CD14-positive monocyte (primary cell): ENCODE data around the gene NUBP2. TPM values are rescaled to one million over a fixed set of nuclear protein-coding genes. Genes with fewer than 3 reads are reported as not detected.

Experiments used
- DNase-seq, 3 donors: peaks; one replicate each; pipeline ENCODE4 v3.0.0-alpha.2; 2011 to 2022
- H2AFZ ChIP-seq: 2 replicates; pipeline ENCODE4 v1.6.0; 2012; ENCODE audit warnings: mild to moderate bottlenecking, low read depth, low read length, inconsistent platforms; ENCODE audit not compliant: insufficient read depth, poor library complexity, severe bottlenecking
- H3K27ac ChIP-seq, 2 donors: 1 replicate in 1 of 2; 2 replicates in 1 of 2; pipeline ENCODE4 v1.5.1; 2012 to 2013; ENCODE audit warnings: low read length in 2 of 2, control low read depth in 1 of 2, inconsistent platforms in 1 of 2, low read depth in 1 of 2, mild to moderate bottlenecking in 1 of 2
- H3K27me3 ChIP-seq, 2 donors: one replicate each; pipeline versions ENCODE4 v1.6.0 to v1.6.1; 2011 to 2013; ENCODE audit warnings: low read length in 2 of 2; ENCODE audit not compliant: control insufficient read depth in 2 of 2, insufficient read depth in 2 of 2
- H3K36me3 ChIP-seq, 2 donors: replicated peaks in 1 of 2; 1 replicate in 1 of 2; 2 replicates in 1 of 2; pipeline versions ENCODE4 v1.5.1 to v1.6.1; 2012 to 2013; ENCODE audit warnings: low read length in 2 of 2, control low read depth in 1 of 2, inconsistent platforms in 1 of 2, mild to moderate bottlenecking in 1 of 2; ENCODE audit not compliant: insufficient read depth in 2 of 2, control insufficient read depth in 1 of 2
- H3K4me1 ChIP-seq, 2 donors: 1 replicate in 1 of 2; 2 replicates in 1 of 2; pipeline versions ENCODE4 v1.5.1 to v1.6.1; 2012 to 2013; ENCODE audit warnings: low read length in 2 of 2, control low read depth in 1 of 2, inconsistent platforms in 1 of 2, mild to moderate bottlenecking in 1 of 2, moderate library complexity in 1 of 2; ENCODE audit not compliant: insufficient read depth in 2 of 2, control insufficient read depth in 1 of 2
- H3K4me2 ChIP-seq: replicated peaks from 2 replicates; pipeline ENCODE3; 2012; ENCODE audit warnings: low read length, moderate library complexity, mild to moderate bottlenecking; ENCODE audit not compliant: poor library complexity, severe bottlenecking; ENCODE audit errors: extremely low read depth
- H3K4me3 ChIP-seq, 3 experiments: fragments of 200-600 bp in 1 of 3; sonication (generic) in 1 of 3; replicated peaks in 1 of 3; 1 replicate in 2 of 3; 2 replicates in 1 of 3; pipeline ENCODE4 v1.5.1; 2011 to 2013; ENCODE audit warnings: low read length in 3 of 3, mild to moderate bottlenecking in 3 of 3, control low read depth in 2 of 3, low read depth in 2 of 3, inconsistent platforms in 1 of 3, moderate library complexity in 1 of 3
- H3K79me2 ChIP-seq: 2 replicates; pipeline ENCODE4 v1.6.0; 2012; ENCODE audit warnings: mild to moderate bottlenecking, control low read depth, inconsistent platforms, low read length, moderate library complexity; ENCODE audit not compliant: insufficient read depth
- H3K9ac ChIP-seq: 2 replicates; pipeline ENCODE4 v1.6.0; 2017; ENCODE audit warnings: low read length, mild to moderate bottlenecking; ENCODE audit not compliant: insufficient read depth, poor library complexity, severe bottlenecking
- H3K9me3 ChIP-seq, 2 donors: replicated peaks in 1 of 2; 1 replicate in 1 of 2; 2 replicates in 1 of 2; pipeline versions ENCODE4 v1.5.1 to v1.6.1; 2012 to 2013; ENCODE audit warnings: low read length in 2 of 2, control low read depth in 1 of 2; ENCODE audit not compliant: control insufficient read depth in 1 of 2, insufficient read depth in 1 of 2
- H4K20me1 ChIP-seq: 2 replicates; pipeline ENCODE4 v1.6.0; 2012; ENCODE audit warnings: mild to moderate bottlenecking, low read length, control low read depth, moderate library complexity; ENCODE audit not compliant: insufficient read depth
- H3K27ac Mint-ChIP-seq, 7 donors: one replicate each; pipeline ENCODE4 v1.8.0; 2020; ENCODE audit warnings: mild to moderate bottlenecking in 7 of 7, mixed read lengths in 7 of 7, moderate library complexity in 6 of 7, inconsistent platforms in 2 of 7
- H3K27me3 Mint-ChIP-seq, 3 donors: one replicate each; pipeline ENCODE4 v1.8.0; 2021 to 2022; ENCODE audit warnings: low read depth in 3 of 3, mild to moderate bottlenecking in 3 of 3, mixed read lengths in 3 of 3, moderate library complexity in 3 of 3, inconsistent platforms in 1 of 3
- H3K36me3 Mint-ChIP-seq, 2 donors: one replicate each; pipeline ENCODE4 v1.8.0; 2020; ENCODE audit warnings: mixed read lengths in 2 of 2, inconsistent platforms in 1 of 2, mild to moderate bottlenecking in 1 of 2
- H3K4me1 Mint-ChIP-seq: one replicate; pipeline ENCODE4 v1.8.0; 2020; ENCODE audit warnings: mild to moderate bottlenecking, mixed read lengths
- H3K4me3 Mint-ChIP-seq, 2 donors: one replicate each; pipeline ENCODE4 v1.8.0; 2020; ENCODE audit warnings: mild to moderate bottlenecking in 2 of 2, mixed read lengths in 2 of 2, moderate library complexity in 1 of 2
- H3K9me3 Mint-ChIP-seq, 7 donors: one replicate each; pipeline ENCODE4 v1.8.0; 2020 to 2022; ENCODE audit warnings: mixed read lengths in 7 of 7, mild to moderate bottlenecking in 6 of 7, moderate library complexity in 6 of 7, inconsistent platforms in 2 of 7
- CTCF ChIP-seq: fragments of 200-600 bp; IDR thresholded peaks from one replicate; pipeline ENCODE4 v1.8.0; 2022; ENCODE audit warnings: antibody characterized with exemption, mild to moderate bottlenecking
- WGBS: methylation state at CpG from one replicate; pipeline ENCODE4 v1.1.5; 2013; ENCODE audit warnings: missing lambda C conversion rate; ENCODE audit not compliant: insufficient coverage; 5-methylcytosine and 5-hydroxymethylcytosine counted together
- intact Hi-C, 2 donors: fragments of 100-400 bp; cut with micrococcal nuclease; formaldehyde crosslinking; loops; one replicate each; pipeline versions ENCODE4 v1.15.0 to v1.15.1; 2023
- polyA plus RNA-seq, 3 donors: library from polyadenylated mRNA; depleted of rRNA in 1 of 3; unstranded in 2 of 3; stranded (reverse) in 1 of 3; fragments of 300-500 nt in 2 of 3; fragments of >200 nt in 1 of 3; fragmentation: Illumina TruSeq in 2 of 3; gene quantifications; 1 replicate in 2 of 3; 2 replicates in 1 of 3; pipeline ENCODE4 v1.2.3, GENCODE V29; 2012 to 2021

The NUBP2 gene
- polyA plus RNA-seq, 3 donors, result 34.4 to 69.5 (median 57.9) TPM

- H3K4me2 ChIP-seq, result no peak overlapping the region
- H2AFZ ChIP-seq, result no peak overlapping the region
- WGBS, result 92% methylated on average over 32 of the region's 34 CpGs
- Mint-ChIP-seq H3K27ac (no peak overlapping the region), H3K9me3 (no peaks in the 10 kb centered on the region), H3K4me3 (no peak overlapping the region), H3K4me1 (peaks cover 30% of the 10 kb centered on the region), H3K36me3 (peaks cover 5 to 43% of the 10 kb centered on the region in 2 donors), H3K27me3 (no peaks in the 10 kb centered on the region)
- peaks cover 29 to 42% of the 10 kb centered on the region in 2 donors for H3K4me1 ChIP-seq
- intact Hi-C loops, result loop anchor here (10.0 kb wide), 3 partner anchors 74 to 304 kb away; partner anchors contain the start of genes CLCN7 (in 1 of the 2) and MAPK8IP3 (in 1 of the 2)
- no peaks in the 10 kb centered on the region for H3K27me3 ChIP-seq
- no peak for TF ChIP-seq CTCF
- peaks cover 50% of the 10 kb centered on the region for H3K79me2 ChIP-seq
- no peaks in the 10 kb centered on the region for H3K9me3 ChIP-seq
- no peak overlapping the region for H3K9ac ChIP-seq
- no peak for DNase-seq
- H3K4me3 ChIP-seq, result no peak overlapping the region
- peaks cover 85% of the 10 kb centered on the region for H4K20me1 ChIP-seq
- H3K27ac ChIP-seq, result no peak overlapping the region
- peaks cover 39% of the 10 kb centered on the region in 2 donors for H3K36me3 ChIP-seq
Measured at GRCh38 chr16:1778200-1779179, 4.3 kb upstream of the NUBP2 start.

- Histone ChIP-seq H3K9ac (no peak overlapping the region), H3K9me3 (no peaks in the 10 kb centered on the region), H2AFZ (no peak overlapping the region), H3K4me2 (no peak overlapping the region), H4K20me1 (peaks cover 78% of the 10 kb centered on the region), H3K79me2 (peaks cover 50% of the 10 kb centered on the region), H3K27me3 (no peaks in the 10 kb centered on the region), H3K4me3 (no peak overlapping the region), H3K27ac (peak overlapping the region in 1 of 2 donors; percentile 14), H3K4me1 (peaks cover 31 to 42% of the 10 kb centered on the region in 2 donors), H3K36me3 (peaks cover 39% of the 10 kb centered on the region in 2 donors)
- intact Hi-C loops, result loop anchor here (10.0 kb wide), 3 partner anchors 74 to 304 kb away; partner anchors contain the start of genes CLCN7 (in 1 of the 2) and MAPK8IP3 (in 1 of the 2)
- WGBS, result 87% methylated on average over 5 of the region's 8 CpGs
- no peak for DNase-seq
- Mint-ChIP-seq H3K27ac (peak overlapping the region in 1 of 7 donors; percentile 32), H3K4me1 (peaks cover 32% of the 10 kb centered on the region), H3K9me3 (no peaks in the 10 kb centered on the region), H3K27me3 (no peaks in the 10 kb centered on the region), H3K4me3 (no peak overlapping the region), H3K36me3 (peaks cover 5 to 43% of the 10 kb centered on the region in 2 donors)
- no peak for TF ChIP-seq CTCF
Measured at GRCh38 chr16:1779234-1779701, 3.5 kb upstream of the NUBP2 start.
